GM18517 (cell line): ENCODE data around the gene SCT.

Experiments
- ATAC-seq: cut with Tn5 transposase; IDR thresholded peaks from one replicate; pipeline ENCODE4 v1.9.1; 2021; ENCODE audit warnings: mild to moderate bottlenecking, moderate library complexity; ENCODE audit not compliant: unreplicated experiment

The SCT gene

DNA sequence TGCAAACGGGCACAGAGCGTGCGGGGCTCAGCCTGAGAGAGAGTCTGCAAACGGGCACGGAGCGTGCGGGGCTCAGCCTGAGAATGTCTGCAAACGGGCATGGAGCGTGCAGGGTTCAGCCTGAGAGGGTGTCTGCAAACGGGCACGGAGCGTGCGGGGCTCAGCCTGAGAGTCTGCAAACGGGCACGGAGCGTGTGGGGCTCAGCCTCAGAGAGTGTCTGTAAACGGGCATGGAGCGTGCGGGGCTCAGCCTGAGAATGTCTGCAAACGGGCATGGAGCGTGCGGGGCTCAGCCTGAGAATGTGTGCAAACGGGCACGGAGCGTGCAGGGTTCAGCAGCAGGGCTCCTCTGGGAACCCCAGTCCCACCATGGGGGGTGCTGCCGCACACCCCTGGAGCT is 37.2 kb downstream of the SCT start:
- no peak for ATAC-seq

DNA sequence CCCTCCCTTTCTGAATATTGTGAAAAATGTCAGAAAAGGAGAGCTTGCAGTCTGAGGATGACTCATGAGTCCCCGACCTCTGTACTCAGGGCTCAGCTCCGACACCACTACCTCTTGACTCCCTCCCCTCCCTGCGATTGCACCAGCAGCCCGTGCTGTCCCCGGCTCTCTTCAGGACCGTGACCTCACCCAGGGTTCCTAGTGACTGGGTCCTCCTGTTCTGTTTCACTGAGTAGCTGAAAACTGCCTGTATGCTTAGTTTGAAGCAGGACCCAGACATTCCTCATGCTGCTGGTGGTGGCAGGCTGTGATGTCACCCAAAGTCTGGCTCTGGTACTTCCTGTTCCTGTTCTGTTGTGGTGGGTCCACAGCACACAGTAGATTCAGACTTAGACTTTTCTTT is 39.0 kb downstream of the SCT start:
- ATAC-seq = no peak

DNA sequence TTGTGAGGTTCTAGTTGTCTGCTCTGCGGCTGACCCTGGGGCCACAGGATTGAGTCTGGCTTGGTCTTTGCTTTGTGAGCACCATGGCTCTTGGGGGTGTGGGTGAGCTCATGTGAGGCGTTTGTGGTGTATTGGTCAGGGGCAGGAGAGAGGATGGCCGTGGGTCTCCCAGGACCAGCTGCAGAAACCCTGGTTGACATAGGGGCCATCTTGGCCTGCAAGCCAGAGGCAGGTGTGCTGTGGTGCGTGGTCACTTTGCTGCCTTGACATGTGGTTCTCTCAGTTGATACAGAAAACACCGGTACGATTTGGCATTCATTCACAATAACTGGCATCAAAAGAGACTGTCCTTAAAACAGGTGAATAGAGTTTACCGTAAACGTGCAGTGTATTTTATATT is 39.4 kb downstream of the SCT start:
- ATAC-seq = no peak

DNA sequence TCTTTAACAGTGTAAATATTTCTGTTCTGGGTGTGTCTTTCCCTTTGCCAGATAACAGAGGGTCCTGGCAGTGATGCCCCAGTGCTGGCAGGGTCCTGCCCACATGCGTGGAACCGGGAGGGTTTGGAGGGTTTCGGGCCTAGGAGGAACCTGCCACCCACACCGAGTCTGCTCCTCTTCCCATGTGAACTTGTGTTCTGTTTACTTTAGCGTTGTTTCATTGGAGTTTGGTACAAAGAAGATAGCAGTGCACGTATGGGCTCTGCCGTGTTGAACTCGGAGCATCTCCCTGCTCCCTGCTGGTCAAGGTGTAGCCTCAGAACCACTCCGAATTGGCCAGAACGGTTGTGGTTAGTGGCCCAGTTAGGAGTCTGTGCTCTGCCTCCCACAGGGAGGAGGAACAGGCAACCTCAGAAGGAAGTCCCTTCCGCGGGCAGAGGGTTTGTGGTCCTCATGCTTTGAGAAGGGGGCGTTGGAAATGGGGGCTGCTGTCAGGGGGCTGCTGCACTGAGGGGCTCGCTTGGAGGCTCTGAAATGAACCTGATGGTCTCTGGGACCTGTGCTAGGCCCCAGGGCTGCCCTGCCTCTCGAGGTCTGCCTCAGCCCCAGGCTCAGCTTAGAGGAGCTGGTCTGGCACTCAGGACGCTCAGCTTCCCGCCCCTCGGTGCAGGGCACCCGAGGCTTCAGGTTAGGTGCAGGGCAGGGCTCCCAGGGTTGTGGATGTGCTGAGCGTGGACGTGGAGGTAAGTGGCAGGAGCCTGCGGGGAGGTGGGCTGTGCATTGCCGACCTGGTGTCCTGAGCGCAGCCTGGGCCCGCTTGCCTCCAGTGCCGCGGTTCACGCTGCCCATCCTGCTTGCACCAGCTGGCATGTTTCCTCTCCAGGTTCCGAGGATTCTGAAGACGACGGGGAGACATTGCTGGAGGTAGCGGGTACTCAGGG is 40.3 kb downstream of the SCT start:
- ATAC-seq = no peak

DNA sequence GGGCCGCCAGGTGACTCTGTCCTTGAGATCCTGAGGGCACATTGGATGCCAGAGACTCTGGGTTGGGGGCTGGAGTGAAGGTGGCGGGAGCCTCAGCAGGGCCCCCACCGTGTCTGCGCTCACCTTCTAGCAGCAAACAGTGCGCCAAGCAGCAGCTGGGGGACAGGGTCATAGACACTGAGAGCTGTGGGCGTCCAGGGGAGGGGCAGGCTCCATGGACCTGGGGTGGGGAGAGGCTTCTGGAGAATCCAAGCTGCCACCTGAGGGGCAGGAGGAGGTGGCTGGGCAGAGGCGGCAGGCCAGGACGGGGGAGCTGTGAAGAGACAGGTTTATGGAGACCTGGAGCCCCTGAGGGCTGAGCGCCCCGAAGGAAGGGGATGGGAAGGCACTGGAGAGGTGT is 42.7 kb downstream of the SCT start:
- no peak for ATAC-seq

DNA sequence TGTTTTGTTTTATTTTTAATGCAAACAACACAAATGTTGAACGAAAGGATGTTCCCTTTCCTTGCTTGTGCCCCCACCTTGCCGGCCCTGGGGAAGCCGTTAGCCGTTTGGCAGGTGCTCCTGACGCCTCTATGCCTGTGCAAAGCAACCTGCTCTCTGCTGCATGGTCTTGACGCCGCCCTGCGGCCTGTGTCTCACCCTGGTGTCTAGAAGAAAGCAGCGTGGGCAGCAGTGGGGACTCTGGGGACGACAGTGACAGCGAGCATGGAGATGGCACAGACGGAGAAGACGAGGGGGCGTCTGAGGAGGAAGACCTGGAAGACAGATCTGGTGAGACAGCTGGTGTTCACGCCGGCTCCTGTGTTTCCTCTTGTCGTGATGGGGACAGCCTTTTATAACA is 45.2 kb downstream of the SCT start:
- ATAC-seq = no peak

DNA sequence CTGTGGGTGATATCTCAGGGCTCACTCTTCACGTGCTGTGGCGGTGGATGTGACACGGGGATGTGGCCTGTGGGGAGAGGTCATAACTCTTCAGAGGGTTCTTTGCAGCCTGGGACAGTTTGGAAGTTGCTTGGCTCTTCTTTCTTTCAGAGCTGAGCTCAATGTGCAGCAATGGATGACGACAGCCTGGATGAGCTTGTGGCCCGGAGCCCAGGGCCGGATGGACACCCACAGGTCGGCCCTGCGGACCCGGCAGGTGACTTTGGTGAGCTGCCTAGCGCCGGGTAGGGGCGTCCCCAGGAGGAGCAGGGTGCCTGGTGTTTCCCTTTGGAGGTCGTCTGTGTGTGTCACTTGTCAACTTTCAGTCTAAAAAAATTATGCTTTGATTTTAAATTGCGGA is 45.6 kb downstream of the SCT start:
- ATAC-seq = no peak

DNA sequence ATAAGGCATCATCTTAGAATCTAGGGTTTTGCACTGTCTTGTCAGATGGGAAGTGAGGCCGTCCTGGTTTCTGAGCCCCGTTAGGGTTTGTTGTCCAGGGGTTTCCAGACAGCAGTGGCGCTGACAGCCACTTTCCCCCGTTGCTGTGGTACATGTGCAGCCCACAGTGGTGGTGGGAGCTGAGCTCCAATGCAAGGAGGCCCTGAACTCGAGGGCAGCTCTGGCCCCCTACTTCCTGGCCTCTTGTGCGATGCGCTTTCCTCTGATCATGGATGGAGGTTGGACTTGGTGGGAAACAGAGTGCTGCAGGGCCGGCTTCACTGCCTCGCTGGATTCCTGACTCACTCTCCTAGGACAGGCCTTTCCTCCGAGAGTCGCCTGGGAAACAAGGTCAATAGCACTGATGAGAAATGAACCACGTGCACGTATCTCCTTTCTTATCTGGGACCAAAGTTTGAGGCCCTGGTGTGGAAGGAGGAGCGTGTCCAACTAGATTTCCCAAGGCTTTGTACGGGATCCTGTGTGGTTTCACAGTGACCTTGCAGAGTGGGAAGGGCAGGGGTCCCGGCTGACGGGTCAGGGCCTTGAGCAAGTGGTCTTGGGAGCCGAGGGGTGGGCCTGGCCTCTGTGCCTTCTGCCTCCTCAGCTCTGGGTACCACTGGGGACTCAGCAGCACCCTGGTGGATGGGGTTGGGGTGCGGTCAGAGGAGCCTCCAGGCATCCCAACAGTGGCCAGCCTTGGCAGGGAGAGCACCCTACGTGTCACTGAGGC is 47.0 kb downstream of the SCT start:
- ATAC-seq = no peak

DNA sequence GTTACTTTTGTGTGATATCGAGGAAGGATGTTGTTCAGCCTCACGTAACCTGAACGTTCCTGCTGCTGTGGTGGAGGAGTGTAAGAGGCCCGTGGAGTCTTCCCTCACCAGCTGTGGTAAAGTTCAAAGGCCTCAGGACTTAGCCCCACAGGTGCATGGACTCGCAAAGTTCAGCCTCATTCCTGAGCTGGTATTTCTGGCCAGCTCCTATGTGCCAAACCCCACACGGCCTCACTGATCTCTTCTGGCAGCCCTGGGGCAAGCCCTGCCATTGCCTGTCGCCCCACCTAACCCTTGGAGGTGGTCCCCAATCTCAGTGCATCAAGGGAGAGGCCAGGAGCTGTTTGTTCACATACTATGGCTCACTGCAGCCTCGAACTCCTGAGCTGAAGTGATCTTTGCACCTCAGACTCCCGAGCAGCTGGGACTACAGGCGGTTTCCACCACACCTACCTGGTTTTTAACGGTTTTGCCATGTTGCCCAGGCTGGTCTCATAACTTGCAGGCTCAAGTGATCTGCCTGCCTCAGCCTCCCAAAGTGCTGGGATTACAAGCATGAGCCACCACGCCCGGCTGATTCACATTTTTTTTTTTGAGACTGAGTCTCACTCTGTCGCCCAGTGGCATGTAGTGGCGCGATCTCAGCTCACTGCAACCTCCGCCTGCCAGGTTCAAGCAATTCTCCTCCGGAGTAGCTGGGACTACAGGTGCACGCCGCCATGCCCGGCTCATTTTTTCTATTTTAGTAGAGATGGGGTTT is 48.5 kb downstream of the SCT start:
- no peak for ATAC-seq

DNA sequence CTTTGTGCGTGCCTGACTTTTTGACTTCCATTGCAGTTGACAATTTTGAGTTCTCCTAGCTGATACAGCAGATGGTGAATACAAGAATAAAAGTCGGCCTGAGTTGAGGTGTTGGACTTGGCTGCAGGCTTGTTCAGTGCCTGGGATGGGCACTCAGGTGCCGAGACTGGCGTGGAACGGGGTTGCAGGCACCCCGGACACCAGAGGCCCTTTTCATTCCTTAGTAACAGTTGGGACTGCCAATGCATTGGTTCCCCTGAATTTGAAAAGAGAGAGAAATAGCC is 49.4 kb downstream of the SCT start:
- no peak for ATAC-seq

DNA sequence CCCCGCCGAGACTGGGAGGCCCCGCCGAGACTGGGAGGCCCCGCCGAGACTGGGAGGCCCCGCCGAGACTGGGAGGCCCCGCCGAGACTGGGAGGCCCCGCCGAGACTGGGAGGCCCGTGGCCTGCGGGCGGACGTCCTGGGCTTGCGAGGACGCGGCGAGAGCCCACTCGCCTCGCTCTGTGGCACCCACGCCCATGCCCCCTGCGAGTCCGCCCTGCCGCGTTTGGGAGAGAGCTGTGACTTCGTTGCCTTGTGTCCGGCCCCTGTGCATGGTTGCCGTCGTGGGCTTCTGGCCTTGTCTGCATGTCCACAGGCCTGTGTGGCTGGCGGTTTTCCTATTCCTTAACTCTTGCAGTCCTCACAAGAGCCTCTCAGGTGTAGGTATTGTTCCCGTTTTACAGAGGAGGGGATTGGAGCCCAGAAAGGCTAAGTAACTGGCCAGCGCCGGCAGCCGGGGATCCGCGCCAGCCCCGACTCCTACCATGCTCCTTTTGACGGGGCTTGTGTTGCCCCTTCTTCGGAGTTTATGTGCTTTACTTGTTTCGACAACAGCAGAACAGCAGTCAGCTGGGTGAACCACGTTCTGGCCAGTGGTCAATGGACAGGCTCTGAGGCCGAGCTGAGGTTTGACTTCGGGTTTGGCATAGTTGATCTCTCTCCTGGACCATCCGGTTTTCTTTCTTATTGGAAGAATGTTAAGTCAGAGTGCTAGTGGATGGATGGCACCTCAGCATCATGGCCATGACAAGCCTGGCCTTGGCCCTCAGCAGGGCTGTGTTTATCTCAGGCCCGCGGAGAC is 50.0 kb downstream of the SCT start:
- ATAC-seq = no peak
